HFFc6 (cell line): ENCODE results near the gene ADCY2. TPM values are rescaled to one million over a fixed set of nuclear protein-coding genes. Genes with fewer than 3 reads are reported as not detected.

Source experiments
- DNase-seq: peaks from one replicate; pipeline ENCODE4 v3.0.0-alpha.2; 2018
- H3K27ac Mint-ChIP-seq: 2 replicates; pipeline ENCODE4 v1.8.0; 2020; ENCODE audit warnings: mild to moderate bottlenecking, mixed read lengths
- H3K27me3 Mint-ChIP-seq: 2 replicates; pipeline ENCODE4 v1.8.0; 2021; ENCODE audit warnings: mild to moderate bottlenecking, moderate library complexity, mixed read lengths; ENCODE audit not compliant: insufficient read depth
- H3K36me3 Mint-ChIP-seq: 2 replicates; pipeline ENCODE4 v1.8.0; 2021; ENCODE audit warnings: low read depth, mixed read lengths
- H3K4me1 Mint-ChIP-seq: 2 replicates; pipeline ENCODE4 v1.8.0; 2020; ENCODE audit warnings: low read depth, mixed read lengths
- H3K4me3 Mint-ChIP-seq: 2 replicates; pipeline ENCODE4 v1.8.0; 2020; ENCODE audit warnings: mild to moderate bottlenecking, moderate library complexity, mixed read lengths
- H3K9me3 Mint-ChIP-seq: 2 replicates; pipeline ENCODE4 v1.8.0; 2020; ENCODE audit warnings: mild to moderate bottlenecking, mixed read lengths
- CTCF ChIP-seq: fragments of 200-600 bp; sonication (generic); IDR thresholded peaks from 2 replicates; pipeline ENCODE4 v1.5.0; 2021; ENCODE audit warnings: antibody characterized with exemption, mild to moderate bottlenecking
- total RNA-seq, 6 experiments: library from RNA; stranded (reverse); fragmentation: NEBNext Ultra II Directional; extraction: Animal tissue kit (Norgen Biotek cat#: 25700); gene quantifications; 2 replicates in 1 of 6; 3 replicates in 5 of 6; pipeline ENCODE4 v1.2.3, GENCODE V29; 2021

Gene ADCY2
- total RNA-seq, 6 experiments from 2014 or later, result not detected

DNA sequence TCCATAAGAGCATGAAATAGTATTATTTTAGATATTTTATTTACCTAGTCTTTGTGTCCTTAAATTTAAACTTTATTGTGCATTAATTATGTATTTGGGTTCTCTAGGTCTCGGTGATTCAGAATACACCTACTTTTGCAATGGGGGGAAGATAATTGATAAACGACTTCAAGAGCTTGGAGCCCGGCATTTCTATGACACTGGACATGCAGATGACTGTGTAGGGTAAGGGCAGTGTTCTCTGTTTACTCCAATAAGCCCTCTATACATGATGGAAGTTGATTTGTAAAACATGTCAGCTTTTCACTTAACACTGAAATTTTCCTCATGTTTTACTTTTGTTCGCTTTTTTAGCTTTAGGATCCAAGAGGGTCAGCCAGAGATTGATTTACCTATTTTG lies 479.2 kb downstream of the ADCY2 start:
- Mint-ChIP-seq H3K9me3 (no peaks in the 10 kb centered on the region), H3K27me3 (no peaks in the 10 kb centered on the region; the same call in 1 of the 2 replicates), H3K27ac (no peak overlapping the region), H3K4me1 (peaks cover 65% of the 10 kb centered on the region), H3K36me3 (peaks cover 27% of the 10 kb centered on the region), H3K4me3 (no peak overlapping the region)
- TF ChIP-seq CTCF, result no peak
- DNase-seq, result no peak

- H3K36me3 Mint-ChIP-seq, result peaks cover 31% of the 10 kb centered on the region
Measured at GRCh38 chr5:7876867-7877266, 480.9 kb downstream of the ADCY2 start.

GRCh38 chr5:7877851-7878250 lies 481.9 kb downstream of the ADCY2 start:
- H3K27ac Mint-ChIP-seq, result peak overlapping the region; percentile 58; the same call in 1 of the 2 replicates
- DNase-seq, result no peak
- H3K36me3 Mint-ChIP-seq, result peaks cover 33% of the 10 kb centered on the region

More at GRCh38 chr5:7876867-7877266, 480.9 kb downstream of the ADCY2 start:
- H3K4me1 Mint-ChIP-seq, result peaks cover 47% of the 10 kb centered on the region
- DNase-seq, result peak; percentile 72
- no peak for TF ChIP-seq CTCF
- H3K4me3 Mint-ChIP-seq, result no peak overlapping the region
- H3K27me3 Mint-ChIP-seq, result no peaks in the 10 kb centered on the region; the same call in 1 of the 2 replicates
- no peaks in the 10 kb centered on the region for H3K9me3 Mint-ChIP-seq
- H3K27ac Mint-ChIP-seq, result peak overlapping the region; percentile 64

GRCh38 chr5:7878381-7878873 lies 482.5 kb downstream of the ADCY2 start:
- Mint-ChIP-seq H3K4me3 (no peak overlapping the region), H3K36me3 (peaks cover 33% of the 10 kb centered on the region), H3K27ac (peak overlapping the region; percentile 58; the same call in 1 of the 2 replicates), H3K27me3 (no peaks in the 10 kb centered on the region; the same call in 1 of the 2 replicates), H3K9me3 (no peaks in the 10 kb centered on the region), H3K4me1 (peaks cover 34% of the 10 kb centered on the region)
- peak; percentile 26 for DNase-seq
- no peak for TF ChIP-seq CTCF

More at GRCh38 chr5:7877851-7878250, 481.9 kb downstream of the ADCY2 start:
- no peaks in the 10 kb centered on the region for H3K9me3 Mint-ChIP-seq
- TF ChIP-seq CTCF, result no peak
- H3K27me3 Mint-ChIP-seq, result no peaks in the 10 kb centered on the region; the same call in 1 of the 2 replicates
- H3K4me1 Mint-ChIP-seq, result peaks cover 38% of the 10 kb centered on the region
- H3K4me3 Mint-ChIP-seq, result no peak overlapping the region; the same call in 1 of the 2 replicates
